GM12801 (cell line): ENCODE data around the gene OR2T1.

Source experiments
- TF ChIP-seq, protein P1 (sequence below): IDR thresholded peaks from one replicate; pipeline ENCODE4 v1.5.1; 2011; ENCODE audit warnings: control low read depth; ENCODE audit not compliant: insufficient read length; ENCODE audit errors: extremely low read depth

The OR2T1 gene, protein sequence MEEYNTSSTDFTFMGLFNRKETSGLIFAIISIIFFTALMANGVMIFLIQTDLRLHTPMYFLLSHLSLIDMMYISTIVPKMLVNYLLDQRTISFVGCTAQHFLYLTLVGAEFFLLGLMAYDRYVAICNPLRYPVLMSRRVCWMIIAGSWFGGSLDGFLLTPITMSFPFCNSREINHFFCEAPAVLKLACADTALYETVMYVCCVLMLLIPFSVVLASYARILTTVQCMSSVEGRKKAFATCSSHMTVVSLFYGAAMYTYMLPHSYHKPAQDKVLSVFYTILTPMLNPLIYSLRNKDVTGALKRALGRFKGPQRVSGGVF

DNA sequence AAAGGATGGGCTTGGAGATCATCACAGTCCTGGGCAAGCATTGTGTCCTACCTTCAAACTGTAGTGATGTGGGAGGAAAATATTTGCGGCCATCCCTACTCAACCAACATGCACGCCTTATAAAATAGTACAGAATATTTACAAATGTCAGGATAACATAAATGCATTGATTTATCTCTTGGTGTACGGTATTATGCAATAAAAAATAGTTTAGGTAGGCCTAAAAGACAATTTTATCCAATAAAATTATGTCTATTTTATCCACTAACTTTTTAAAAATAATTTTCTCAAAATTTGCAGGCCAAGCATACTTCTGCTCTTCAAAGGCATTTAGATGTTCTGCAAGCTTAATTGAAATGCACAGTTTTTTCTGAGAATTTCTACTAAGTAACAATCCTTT lies at the start of gene OR2T1:
Gene OR2T1 (plus strand): TSS at position 301 of the 400 bp plus-strand sequence. CDS start 3,100 bp downstream, outside the sequence.
- TF ChIP-seq, protein P1, sequence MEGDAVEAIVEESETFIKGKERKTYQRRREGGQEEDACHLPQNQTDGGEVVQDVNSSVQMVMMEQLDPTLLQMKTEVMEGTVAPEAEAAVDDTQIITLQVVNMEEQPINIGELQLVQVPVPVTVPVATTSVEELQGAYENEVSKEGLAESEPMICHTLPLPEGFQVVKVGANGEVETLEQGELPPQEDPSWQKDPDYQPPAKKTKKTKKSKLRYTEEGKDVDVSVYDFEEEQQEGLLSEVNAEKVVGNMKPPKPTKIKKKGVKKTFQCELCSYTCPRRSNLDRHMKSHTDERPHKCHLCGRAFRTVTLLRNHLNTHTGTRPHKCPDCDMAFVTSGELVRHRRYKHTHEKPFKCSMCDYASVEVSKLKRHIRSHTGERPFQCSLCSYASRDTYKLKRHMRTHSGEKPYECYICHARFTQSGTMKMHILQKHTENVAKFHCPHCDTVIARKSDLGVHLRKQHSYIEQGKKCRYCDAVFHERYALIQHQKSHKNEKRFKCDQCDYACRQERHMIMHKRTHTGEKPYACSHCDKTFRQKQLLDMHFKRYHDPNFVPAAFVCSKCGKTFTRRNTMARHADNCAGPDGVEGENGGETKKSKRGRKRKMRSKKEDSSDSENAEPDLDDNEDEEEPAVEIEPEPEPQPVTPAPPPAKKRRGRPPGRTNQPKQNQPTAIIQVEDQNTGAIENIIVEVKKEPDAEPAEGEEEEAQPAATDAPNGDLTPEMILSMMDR = no peak

DNA sequence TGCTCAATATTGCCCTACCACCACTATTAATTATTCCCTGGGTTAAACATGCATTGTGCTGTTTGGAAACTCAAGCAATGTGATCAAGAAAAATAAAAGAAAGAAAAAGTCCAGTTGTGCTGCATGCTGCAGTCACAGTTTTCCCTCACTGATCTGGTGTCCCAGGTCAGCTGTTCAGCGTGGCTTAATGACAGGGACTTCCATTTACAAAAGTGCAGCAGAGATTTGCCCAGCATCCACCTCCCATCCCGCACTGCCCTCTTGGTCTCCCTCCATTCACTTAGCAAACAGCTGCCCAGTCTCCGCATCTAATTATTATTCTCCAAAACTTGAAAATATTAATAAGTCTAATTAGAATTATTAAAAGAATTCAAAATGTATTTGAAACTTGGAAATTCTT lies 43.4 kb upstream of the OR2T1 start:
- TF ChIP-seq, protein P1 = no peak

DNA sequence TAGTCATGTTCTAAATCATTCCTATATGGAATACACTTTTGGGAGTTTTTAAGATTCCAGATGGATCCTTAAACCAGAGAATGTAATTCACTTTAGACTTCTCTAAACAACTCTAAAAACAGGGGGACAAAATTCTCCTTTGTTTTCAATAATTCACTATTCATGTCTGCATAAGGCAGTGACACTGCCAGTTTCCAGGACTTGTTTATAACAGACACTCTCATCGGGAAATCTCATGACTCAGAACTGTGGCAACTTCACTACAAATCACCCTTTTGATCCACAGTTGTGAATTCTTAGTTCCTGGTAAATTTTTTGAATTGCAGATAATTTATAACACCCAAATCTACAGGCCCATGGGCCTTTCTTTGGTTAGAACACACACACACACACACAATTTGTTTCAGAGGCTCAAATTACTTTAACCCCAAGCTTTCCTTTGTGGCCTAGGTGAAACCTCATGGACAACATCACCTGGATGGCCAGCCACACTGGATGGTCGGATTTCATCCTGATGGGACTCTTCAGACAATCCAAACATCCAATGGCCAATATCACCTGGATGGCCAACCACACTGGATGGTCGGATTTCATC lies 41.6 kb upstream of the OR2T1 start, which contains the start of gene OR2T4:
Gene OR2T4 (plus strand): TSS at position 545 of the 595 bp plus-strand sequence. CDS start 0 bp downstream, at position 545.
- TF ChIP-seq, protein P1 = no peak

DNA sequence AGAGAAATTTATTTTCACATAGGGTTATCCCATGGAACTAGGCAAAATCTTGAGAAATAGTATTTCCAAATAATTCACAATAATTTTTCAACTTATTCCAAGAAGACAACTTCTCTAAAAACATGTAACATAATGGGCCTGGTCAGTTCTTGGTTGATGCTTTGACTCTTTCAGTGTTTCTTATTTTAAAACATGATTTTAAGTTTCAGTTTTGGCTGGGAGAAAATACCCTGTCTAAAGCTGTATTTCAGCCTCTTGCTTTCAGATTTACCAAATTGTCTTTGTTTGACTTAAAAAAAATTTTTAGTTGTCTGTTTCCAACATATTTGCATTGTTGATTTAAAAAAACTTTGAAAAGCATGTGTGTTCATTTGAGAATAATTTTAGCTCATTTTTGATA lies 36.2 kb upstream of the OR2T1 start:
- TF ChIP-seq, protein P1 = no peak

DNA sequence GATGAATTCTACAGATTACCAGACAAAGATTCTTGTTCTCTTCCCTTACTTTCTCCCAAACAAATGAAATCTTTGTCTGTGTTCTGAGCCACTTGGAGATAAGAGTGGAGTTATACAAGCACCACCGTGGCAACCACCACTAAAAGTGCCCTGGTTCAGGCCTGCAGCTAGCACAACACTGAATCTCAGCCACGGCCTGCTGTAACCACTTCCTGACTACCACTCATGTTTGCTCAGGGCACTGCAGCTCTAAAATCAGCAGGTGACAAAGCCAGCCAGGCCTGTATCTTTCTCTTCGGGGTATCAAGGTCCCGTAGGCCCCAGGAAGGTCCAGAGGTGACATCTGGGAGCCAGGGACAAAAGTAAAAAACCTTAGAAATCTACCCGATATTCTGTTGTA lies 30.5 kb upstream of the OR2T1 start:
- TF ChIP-seq, protein P1 = no peak

DNA sequence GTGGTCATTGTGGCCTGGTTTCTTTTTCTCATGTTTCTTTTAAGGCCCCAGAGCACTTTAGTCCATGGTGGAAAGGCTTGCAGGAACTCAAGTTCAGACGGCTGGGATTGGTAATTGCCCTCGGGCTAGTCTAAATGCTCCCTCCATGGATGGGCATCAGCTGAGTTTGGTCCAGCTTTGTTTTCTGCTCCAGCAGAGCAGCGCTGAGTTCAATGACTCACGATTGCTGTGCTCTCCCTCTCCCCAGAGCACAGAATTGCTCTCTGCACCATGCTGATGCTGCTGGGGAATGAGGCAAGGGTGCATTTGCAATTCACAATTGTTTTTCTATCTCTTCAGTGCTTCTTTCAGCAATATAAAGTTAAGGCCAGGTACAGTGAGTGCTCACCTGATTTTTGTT lies 29.1 kb upstream of the OR2T1 start:
- TF ChIP-seq, protein P1 = no peak

DNA sequence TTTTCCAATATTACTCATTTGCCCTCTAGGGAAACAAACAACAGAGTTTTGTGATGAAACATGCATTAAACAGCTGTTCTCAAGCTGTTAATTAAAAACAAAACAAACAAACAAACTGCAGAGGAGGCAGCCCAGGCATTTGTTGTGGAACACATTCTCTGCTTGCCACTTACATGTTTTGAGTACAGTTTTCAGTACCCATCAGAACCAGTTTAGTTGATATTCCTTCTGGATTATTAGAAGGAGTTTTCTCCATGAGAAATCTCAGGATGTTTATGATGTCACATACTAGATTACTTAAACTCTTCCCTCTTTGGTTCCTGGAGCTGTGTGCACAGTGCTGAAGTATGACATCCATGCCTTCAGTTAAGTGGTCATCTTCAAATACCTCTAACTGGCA lies 27.4 kb upstream of the OR2T1 start, which contains the start of gene OR2T6:
Gene OR2T6 (plus strand): TSS at position 301 of the 400 bp plus-strand sequence. CDS start 11,863 bp downstream, outside the sequence.
- TF ChIP-seq, protein P1 = no peak
